GM18867 (cell line): Measurements from ENCODE around the gene RTN4RL1.

ENCODE experiments used
- ATAC-seq: cut with Tn5 transposase; IDR thresholded peaks from one replicate; pipeline ENCODE4 v1.9.1; 2021; ENCODE audit warnings: mild to moderate bottlenecking, moderate library complexity; ENCODE audit not compliant: unreplicated experiment

RTN4RL1 gene

GRCh38 chr17:2025220-2025621, at the start of gene RTN4RL1:
TSS of gene RTN4RL1 (minus strand) at chr17:2025334. CDS start at chr17:2024865, 469 bp downstream.
- ATAC-seq = no peak

- ATAC-seq = no peak
Measured at GRCh38 chr17:2074919-2075318, 49.8 kb upstream of the RTN4RL1 start.

GRCh38 chr17:2071455-2072281, 46.5 kb upstream of the RTN4RL1 start:
- no peak for ATAC-seq

GRCh38 chr17:2071024-2071385, 45.9 kb upstream of the RTN4RL1 start:
- no peak for ATAC-seq

GRCh38 chr17:2070241-2071023, 45.3 kb upstream of the RTN4RL1 start:
- peak; percentile 83 for ATAC-seq

GRCh38 chr17:2068519-2069051, 43.5 kb upstream of the RTN4RL1 start:
- ATAC-seq = no peak

- no peak for ATAC-seq
Measured at GRCh38 chr17:2068031-2068518, 42.9 kb upstream of the RTN4RL1 start.

- ATAC-seq = no peak
Measured at GRCh38 chr17:2067608-2068024, 42.5 kb upstream of the RTN4RL1 start.

- ATAC-seq = no peak
Measured at GRCh38 chr17:2067048-2067561, 42.0 kb upstream of the RTN4RL1 start.

GRCh38 chr17:2065949-2066400, 40.8 kb upstream of the RTN4RL1 start:
- ATAC-seq = no peak

- no peak for ATAC-seq
Measured at GRCh38 chr17:2064980-2065785, 40.0 kb upstream of the RTN4RL1 start.

GRCh38 chr17:2064520-2064971, 39.4 kb upstream of the RTN4RL1 start:
- no peak for ATAC-seq

GRCh38 chr17:2064147-2064489, 39.0 kb upstream of the RTN4RL1 start:
- ATAC-seq = no peak

- no peak for ATAC-seq
Measured at GRCh38 chr17:2063261-2064146, 38.4 kb upstream of the RTN4RL1 start.

GRCh38 chr17:2062571-2063183, 37.5 kb upstream of the RTN4RL1 start:
- ATAC-seq = no peak

- ATAC-seq = no peak
Measured at GRCh38 chr17:2061441-2061958, 36.4 kb upstream of the RTN4RL1 start.

GRCh38 chr17:2060681-2061440, 35.7 kb upstream of the RTN4RL1 start:
- no peak for ATAC-seq

- ATAC-seq = no peak
Measured at GRCh38 chr17:2060385-2060658, 35.2 kb upstream of the RTN4RL1 start.
